GM21447 (cell line): ENCODE data around the gene SLC6A18.

ENCODE experiments used
- ATAC-seq: cut with Tn5 transposase; IDR thresholded peaks from one replicate; pipeline ENCODE4 v1.9.1; 2021; ENCODE audit not compliant: unreplicated experiment

SLC6A18 gene, protein sequence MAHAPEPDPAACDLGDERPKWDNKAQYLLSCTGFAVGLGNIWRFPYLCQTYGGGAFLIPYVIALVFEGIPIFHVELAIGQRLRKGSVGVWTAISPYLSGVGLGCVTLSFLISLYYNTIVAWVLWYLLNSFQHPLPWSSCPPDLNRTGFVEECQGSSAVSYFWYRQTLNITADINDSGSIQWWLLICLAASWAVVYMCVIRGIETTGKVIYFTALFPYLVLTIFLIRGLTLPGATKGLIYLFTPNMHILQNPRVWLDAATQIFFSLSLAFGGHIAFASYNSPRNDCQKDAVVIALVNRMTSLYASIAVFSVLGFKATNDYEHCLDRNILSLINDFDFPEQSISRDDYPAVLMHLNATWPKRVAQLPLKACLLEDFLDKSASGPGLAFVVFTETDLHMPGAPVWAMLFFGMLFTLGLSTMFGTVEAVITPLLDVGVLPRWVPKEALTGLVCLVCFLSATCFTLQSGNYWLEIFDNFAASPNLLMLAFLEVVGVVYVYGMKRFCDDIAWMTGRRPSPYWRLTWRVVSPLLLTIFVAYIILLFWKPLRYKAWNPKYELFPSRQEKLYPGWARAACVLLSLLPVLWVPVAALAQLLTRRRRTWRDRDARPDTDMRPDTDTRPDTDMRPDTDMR

DNA sequence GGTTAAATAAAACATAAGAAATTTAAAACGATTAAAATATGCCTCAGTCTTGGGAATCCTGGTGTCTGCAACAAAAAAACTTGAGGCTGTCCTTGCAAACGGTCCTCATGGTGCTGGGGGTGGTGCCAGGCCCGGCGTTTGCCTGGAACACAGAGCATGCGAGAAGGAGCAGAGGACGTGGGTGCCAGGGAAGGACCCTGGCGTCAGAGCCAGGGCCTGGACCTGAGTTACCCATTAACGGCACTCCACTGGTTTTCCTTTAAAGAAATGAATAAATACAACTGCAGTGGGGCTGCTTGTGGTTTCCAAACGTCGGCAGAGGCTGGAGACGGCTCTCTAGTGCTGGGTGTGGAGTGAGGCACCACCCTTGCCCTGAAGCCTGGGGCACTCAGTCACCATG, at the start of gene SLC6A18:
TSS of gene SLC6A18 (plus strand) at position 301 of the 400 bp plus-strand sequence. CDS start at position 398, 97 bp downstream.
- no peak for ATAC-seq

DNA sequence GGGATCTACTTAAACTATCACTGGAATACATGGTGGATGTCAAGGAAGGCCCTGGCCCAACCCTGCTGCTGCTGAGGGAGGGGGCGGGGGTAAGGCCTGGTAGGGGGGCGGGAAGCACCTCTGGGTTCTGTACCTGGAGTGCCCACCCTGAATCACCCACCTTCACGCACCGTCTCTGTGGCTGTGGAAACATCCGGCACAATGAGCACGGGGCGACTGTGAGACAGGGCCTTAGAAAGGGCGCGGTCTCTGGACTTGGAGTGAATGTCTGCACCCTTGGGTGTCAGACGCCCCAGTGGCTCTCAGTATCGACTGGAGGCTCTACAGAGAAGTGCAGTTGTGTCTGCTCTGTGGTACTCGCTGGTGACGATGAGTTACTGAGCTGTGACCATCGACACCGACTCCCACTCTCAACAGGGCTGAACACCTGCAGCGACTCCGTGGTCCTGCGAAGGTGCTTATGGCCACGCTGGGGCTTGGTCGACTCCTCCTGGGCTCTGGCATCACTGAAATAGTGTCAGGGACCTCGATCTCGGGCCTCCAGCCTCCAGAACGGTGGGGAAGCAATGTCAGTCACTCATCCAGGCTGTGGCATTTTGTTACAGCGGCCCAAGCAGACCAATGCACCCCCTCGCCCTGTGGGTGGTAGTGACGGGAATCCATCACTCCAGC, 49.2 kb upstream of the SLC6A18 start:
- no peak for ATAC-seq

DNA sequence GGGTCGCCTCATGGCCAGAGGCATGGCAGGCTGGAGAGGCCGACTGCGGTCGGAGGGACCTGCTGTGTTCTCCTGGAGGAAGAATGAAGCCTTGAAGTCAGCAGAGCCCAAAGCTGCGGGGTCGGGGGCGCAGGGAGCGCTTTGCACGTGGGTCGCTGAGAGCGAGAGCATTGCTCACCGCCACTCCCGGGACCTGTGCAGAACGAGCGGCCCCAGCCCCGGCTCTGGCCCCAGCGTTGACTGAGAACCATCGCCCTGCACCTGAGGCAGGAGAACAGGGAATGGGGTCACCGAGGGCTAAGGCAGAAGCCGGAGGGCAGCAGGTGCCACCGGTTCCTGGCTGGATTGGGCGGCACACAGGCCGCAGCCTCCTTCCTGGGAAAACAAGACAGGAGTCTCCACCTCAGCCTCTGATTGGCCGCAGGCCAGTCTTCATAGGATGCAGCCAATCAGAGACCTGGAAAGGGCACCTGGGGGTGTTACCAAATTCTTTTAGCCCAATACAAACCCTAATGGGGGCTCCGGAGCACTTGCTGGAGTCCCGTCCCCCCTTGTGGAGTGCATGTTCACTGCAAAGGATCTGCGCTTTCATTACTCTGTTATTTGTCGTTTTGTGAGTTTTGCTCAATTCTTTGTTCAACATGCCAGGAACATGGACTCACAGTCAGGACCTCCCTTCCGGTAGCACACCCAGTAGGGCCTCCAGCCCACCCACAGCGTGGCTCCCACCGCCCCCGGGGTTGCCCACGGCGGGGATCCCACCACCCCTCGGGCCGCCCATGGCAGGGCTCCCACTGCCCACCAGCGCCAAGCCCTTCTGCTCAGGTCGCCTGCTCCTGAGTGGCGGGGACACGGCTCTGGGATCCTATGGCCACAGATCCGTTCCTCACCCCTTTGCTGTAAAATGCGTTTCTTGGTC, 48.4 kb upstream of the SLC6A18 start:
- ATAC-seq = no peak

DNA sequence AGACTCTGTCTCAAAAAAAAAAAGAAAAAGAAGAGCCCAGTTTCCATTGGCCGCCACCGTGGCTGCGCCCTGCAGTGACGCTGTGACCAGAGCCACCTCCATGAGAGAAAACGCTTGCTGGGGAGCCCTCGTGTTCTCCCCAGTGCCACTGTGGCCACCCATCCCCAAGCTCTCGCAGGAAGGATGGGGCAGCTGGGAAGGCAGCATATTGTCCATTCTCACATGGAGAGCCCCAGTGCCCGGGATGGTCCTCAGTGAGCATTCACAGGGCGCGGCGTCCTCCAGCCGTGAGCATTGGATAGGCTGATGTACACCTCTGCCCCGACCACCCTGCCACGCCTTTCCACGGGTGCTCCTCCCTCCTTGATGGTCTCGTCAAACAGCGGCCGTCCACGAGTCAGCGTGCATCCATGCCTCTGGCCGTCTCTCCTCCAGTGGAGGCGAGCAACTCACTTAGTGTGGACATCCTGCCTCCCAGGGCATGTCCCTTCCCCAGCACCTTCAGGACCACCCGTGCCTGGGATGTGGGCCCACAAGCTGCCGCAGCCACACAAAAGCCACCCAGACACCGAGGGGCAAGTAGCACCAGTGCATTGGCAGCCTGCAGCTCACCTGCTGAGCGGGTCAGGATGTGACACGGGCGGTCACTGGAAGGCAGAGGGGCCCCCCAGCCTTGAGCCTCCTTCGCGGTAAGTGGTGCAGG, 47.2 kb upstream of the SLC6A18 start:
- ATAC-seq = no peak

DNA sequence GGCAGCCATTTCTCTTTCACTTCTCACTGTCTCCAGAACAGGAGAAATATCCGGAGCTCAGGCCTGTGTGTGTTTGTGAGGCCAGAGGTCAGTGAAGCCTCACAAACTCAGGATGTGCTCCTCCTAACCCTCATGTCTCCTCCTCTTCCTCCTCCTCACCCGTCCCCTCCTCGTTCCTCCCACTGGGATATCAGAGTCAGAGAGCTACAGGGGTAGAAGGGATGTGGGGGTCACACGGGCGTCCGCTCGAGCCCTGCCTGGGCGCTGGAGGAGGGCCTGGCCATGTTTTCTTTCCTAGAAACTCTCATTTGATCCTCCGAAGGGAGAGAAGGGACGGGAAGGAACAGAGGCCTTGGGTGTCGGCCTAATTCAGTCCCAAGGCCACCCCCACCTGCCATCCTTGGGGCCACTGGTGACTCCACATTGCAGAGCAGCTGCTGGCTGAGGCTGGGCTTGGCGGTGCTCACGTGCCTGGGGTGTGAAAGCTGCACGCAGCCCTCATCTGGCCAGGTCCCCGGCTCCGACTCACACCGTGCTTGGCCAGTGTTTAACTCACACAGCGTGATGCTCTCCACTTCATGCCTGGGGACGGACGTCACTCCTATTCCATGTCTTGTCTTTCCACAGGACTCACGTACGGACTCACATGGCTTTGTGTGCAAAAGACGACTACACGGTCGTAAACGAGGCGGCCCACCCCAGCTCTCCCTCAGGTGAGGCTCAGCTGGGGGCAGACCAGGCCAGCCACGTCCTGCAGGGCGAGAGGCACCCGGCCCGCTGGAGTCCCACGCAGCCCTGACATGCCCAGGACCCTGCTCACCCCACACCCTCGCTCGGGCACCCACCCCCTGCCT, 46.4 kb upstream of the SLC6A18 start:
- ATAC-seq = no peak

DNA sequence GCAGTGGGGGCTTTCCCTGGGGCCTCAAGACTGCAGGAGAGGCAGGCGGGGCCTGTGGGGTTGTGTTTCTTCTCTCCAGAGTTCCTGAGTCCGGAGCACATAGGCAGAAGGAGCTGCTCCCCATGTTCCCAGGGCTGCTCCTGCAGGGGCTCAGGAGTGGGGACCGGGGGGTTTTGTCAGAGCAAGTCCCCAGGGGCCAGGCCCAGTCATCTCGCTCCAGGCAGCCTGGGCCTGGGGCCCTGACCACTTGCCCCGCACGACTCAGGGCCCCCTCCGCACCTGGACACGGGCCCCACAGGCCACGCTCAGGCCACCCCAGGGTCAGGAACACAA, 45.8 kb upstream of the SLC6A18 start:
- no peak for ATAC-seq

DNA sequence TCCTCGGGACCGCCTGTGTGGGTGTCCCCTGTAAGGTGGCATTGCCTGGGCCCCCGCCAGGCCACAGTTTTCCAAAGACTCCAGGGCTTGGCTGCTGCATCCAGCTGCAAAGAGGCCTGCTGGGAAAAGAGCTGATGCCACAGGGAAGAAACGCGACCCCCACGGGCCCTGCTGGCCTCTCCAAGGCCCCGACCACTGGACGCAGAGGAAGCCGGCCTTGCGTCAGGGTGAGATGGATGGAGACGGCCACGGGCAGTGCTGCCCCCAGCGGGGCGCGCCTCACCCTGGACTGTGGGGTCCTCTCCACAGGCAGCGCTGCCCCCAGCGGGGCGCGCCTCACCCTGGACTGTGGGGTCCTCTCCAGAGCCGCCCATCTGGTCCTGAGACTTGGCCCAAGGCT, 45.1 kb upstream of the SLC6A18 start:
- no peak for ATAC-seq

DNA sequence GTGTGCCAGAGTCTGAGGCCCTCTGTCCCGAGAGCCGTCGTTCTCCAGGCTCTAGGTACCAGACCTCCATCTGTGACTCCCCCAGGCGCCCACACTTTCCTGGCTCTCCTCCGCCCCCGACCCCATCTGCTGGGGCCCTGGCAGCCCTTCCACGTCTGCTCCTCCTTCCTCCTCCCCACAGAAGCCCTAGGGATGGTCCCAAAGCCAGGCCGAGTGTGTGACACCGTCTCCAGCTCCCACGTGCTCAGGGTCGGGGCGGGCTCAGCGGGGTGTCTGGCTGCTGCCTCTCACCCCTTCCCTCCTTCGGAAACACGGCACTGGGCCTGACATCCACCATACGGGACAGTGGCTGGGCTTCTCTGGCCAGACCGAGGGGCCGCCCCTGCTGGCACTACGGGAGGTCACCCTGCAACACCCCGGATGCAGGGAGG, 44.3 kb upstream of the SLC6A18 start:
- ATAC-seq = no peak

DNA sequence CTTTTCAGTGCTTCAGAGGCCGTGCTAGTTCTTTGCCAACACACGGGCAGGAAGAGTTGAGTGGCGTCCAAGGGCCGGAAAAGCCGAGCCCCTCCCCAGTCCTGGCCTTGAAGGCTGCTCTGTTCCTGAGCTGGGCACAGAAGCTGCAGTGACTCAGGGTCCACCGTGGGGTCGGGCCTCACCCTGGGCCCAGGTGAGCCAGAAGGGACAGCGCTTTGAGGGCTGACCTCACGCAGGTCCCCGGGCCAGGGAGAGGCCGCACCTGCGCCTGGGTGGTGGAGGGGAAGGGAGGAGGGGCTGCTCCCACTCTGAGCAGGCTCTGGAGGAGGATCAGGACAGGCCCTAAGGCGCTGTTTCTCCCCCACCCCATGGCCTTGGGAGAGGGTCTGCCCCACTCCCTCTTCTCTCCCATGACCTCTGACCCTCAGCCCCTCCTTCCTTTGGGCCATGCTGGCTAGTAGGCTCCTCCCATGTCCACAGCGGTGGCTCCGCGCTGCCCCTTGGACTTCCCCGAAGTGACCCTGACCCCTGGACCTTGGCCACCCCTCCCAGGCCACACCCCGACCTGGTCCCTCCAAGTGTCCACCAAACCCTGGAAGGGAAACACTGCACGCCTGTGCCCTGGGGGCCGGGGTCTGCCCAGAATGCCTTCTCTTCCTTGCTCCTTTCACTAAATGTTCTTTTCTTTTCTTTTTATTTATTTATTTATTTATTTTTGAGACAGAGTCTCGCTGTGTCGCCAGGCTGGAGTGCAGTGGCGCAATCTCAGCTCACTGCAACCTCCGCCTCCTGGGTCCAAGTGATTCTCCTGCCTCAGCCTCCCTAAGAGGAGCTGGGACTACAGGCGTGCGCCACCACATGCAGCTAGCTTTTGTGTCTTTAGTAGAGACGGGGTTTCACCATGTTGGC, 43.5 kb upstream of the SLC6A18 start:
- no peak for ATAC-seq

DNA sequence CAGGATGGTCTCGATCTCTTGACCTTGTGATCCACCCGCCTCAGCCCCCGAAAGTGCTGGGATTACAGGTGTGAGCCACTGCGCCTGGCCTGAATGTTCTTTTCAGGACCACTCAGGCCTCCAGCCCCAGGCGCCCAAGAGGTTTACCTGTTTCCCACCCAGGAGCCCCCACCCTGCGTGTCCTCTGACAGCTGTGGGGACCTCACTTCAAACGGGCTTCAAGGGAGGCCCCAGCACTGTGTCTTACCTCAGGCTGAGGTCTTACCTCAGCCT, 42.9 kb upstream of the SLC6A18 start:
- no peak for ATAC-seq

DNA sequence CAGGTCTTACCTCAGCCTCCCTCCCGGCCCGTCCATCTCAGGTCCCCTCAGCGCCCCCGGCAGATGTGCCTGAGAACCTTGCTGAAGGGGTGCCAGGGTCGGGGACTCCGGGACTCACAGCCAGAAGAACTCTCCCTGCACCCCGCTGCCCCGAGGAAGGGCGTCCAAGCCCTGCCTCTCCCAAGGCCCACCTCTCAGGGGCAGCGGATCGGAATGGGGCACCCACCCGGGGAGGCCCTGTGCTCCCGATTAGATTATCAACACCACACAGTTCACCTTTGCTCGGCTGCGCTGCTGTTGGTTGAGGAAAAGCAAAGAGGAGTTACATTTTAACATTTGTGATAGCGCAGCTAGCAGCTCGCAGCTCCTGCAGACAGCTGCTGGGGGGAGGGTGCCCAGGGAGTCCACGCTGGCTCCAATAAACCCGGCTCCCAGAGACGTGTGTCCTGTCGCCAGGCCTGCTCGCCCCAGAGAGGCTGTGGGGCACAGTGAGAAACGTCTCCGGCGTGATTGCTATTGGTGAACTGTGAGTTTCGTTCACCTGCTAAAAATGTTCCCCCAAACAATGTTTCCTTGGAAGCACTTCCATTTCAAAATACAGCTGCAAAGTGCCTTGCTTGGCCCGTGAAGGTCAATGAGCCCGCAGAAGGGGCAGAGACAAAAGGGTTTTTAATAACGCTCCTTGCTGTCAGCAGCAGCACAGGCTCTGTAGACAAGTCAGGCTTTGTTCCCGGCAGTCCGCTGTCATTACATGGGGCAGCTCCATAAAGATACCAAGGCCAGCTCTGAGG, 42.4 kb upstream of the SLC6A18 start:
- ATAC-seq = no peak

DNA sequence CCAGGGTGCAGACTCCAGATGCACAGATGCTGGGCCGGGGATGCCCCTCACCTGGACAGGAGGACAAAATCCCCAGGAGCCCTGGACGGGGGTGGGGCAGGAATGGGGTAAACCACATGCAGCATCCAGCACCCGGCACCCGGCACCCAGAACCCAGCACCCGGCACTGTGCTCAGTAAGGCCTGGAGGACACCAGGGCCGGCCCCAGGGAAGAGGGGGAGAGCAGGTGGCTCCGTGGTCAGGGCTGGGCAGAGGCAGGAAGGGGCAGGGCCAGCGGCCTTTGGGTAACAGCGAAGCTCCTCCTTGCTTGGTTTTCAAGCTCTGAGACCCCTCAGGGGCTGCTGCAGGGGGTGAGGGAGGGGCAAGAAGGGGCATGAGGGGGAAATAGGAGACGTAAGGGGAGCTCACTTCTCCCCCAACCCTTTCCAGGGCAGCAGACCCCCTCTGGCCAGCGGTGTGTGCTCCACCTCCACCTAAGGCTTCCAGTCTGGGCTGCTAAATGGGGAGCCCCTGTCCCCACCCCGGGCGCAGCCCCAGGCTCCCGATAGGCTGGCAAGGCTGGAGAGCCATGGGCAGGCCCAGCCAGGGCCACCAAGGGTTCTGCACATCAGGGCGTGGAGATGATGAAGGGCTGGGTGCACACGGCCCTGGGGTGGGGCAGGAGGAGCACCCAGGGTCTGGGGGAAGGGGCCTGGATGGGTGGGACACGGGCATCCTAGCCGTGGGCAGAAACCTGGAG, 41.6 kb upstream of the SLC6A18 start:
- ATAC-seq = no peak

DNA sequence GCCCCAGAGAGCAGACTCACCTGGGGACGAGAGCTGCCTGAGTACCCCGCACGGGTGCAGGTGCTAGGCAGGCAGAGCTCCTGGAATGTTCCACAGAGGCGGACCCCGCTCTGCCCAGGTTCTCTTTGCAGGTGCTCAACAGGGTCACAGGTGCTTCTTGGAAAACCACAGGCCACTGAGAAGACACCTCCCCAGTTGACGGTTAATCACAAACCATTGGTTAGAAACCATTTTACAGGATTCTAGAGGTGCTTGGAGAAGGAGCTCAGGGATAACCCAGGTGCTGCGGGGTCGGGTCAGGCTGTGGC, 41.1 kb upstream of the SLC6A18 start:
- no peak for ATAC-seq

DNA sequence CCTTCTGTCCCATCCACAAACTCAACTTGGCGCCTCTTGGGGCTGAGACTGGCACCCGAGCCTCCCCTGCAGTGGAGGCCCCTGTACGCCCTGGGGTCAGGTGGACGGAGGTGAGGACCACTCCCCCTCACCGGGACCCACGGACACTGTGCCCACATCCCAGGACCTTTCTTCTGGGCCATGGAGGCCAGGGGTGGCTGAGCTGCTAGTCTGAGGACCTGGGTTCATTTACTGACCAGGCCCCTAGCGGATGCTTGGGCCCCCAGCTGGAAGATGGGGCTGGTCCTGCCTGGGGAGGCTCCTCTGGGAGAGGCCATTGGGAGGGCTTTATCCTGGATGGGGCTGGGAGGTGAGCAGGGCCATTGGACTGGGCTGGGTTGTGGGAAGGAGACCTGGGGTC, 40.7 kb upstream of the SLC6A18 start:
- ATAC-seq = no peak

DNA sequence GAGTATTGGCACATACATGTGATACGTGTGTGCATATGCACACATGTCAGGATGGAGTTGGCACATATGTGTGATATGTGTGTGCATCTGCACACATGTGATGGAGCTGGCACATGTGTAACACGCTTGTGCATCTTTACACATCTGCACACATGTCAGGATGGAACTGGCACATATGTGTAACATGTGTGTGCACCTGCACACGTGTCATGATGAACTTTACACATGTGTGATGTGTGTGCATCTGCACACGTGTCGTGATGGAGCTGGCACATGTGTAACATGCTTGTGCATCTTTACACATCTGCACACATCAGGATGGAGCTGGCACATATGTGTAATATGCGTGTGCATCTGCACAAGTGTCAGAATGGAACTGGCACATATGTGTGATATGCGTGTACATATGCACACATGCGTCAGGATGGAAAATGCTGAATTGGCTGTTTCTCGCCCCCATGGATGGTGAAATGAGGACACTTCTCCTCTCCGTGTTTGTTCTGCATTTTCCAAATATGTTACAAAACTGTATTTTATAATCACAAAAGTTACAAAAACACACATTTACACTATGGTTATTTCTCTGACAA, 40.0 kb upstream of the SLC6A18 start:
- ATAC-seq = no peak

DNA sequence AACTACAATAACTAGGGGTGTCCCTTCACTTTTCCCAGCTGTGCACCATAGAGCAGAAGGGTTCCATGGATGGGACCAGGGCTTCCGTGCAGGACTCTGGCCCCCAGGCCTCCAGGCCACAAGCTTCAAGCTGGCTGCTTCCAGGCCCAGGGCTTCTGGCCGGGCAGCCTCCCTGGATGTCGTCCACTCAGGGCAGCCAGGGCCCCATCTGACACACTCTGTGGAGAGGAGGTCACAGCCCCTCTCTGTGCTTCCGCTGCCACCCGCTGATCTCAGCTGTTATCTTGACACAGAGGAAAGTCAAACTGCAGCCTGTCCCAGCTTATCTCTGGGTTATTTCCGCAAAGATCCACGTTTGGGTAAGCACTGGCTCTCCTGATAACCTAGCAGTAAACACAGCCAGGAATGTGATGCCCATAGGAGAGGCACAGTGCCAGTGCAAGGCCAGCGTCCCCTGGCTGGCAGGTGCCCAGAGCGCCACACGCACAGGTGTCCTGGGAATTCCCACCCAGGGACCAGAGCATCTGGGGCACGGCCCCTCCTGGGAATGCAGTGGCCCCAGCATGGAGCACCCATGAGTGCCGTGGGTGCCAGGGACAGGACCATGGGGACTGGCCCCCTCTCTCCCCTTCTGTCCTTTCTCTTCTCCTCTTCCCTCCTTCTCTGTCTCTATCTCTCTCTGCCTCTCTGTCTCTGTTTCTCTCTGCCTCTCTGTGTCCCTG, 39.4 kb upstream of the SLC6A18 start:
- ATAC-seq = no peak
